ENCODE results near the gene ZNF496. TPM values are rescaled to one million over a fixed set of nuclear protein-coding genes. Genes with fewer than 3 reads are reported as not detected.

Gene ZNF496
- total and polyA plus RNA-seq, 9 of the 15 experiments (the other 6 are each of a cell fraction or from before 2014, with no cell fraction given): 4.3 to 54.0 (median 31.3) TPM

DNA sequence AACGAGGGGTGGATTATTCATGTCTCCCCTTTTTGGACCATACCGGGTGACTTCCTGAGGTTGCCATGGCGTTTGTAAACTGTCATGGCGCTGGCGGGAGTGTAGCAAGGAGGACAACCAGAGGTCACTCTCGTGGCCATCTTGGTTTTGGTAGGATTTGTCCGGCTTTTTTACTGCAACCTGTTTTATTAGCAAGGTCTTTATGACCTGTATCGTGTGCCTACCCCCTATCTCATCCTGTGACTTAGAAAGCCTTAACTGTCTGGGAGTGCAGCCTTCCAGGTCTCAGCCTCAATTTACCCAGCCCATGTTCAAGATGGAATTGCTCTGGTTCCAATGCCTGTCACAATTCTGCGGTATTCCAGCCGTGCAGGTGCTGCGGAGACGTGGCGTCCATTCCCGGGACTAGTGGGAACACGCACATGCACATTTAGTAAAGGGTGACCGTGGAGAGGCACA, 40.2 kb upstream of the ZNF496 start (continued):
- TF ChIP-seq, protein P1, sequence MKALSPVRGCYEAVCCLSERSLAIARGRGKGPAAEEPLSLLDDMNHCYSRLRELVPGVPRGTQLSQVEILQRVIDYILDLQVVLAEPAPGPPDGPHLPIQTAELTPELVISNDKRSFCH (CRISPR knock-in tag; IDR thresholded peaks at IDR 0.05): no peak
- TF ChIP-seq, protein P1 (tag; IDR thresholded peaks at IDR 0.05): peak; percentile 85
- no peak for TF ChIP-seq MCM7 (IDR thresholded peaks at IDR 0.05)
- TF ChIP-seq SPI1 (IDR thresholded peaks at IDR 0.05; ENCODE audit: borderline replicate concordance, low read depth, low read length): no peak
- TF ChIP-seq SRSF9 (IDR thresholded peaks at IDR 0.05; ENCODE audit: borderline replicate concordance, low read depth, low read length): no peak
- no peak for TF ChIP-seq HSF4 (CRISPR knock-in tag; IDR thresholded peaks at IDR 0.05; ENCODE audit: borderline replicate concordance)
- no peak for TF ChIP-seq ZNF79 (CRISPR knock-in tag; IDR thresholded peaks at IDR 0.05; ENCODE audit: low read depth)
- no peak for TF ChIP-seq NFIC (IDR thresholded peaks at IDR 0.05)
- TF ChIP-seq, protein P2, sequence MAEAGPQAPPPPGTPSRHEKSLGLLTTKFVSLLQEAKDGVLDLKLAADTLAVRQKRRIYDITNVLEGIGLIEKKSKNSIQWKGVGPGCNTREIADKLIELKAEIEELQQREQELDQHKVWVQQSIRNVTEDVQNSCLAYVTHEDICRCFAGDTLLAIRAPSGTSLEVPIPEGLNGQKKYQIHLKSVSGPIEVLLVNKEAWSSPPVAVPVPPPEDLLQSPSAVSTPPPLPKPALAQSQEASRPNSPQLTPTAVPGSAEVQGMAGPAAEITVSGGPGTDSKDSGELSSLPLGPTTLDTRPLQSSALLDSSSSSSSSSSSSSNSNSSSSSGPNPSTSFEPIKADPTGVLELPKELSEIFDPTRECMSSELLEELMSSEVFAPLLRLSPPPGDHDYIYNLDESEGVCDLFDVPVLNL (CRISPR knock-in tag; IDR thresholded peaks at IDR 0.05; ENCODE audit: low read depth): no peak
- TF ChIP-seq TAF7 (tag; IDR thresholded peaks at IDR 0.05): 0 out of 2 replicates have a peak, but pooled peaks have one; percentile 19
- TF ChIP-seq HMG20A (CRISPR knock-in tag; conservative IDR thresholded peaks at IDR 0.05): no peak
- peak; percentile 67; the same call in 1 of the 2 replicates for TF ChIP-seq ZNF668 (CRISPR knock-in tag; IDR thresholded peaks at IDR 0.05)
- no peak for TF ChIP-seq RBM14 (IDR thresholded peaks at IDR 0.05; ENCODE audit: borderline replicate concordance, insufficient read depth, low read depth, low read length)
- no peak for TF ChIP-seq NFXL1 (CRISPR knock-in tag; IDR thresholded peaks at IDR 0.05)
- TF ChIP-seq ZNF175 (CRISPR knock-in tag; IDR thresholded peaks at IDR 0.05; ENCODE audit: low read depth): peak; percentile 69
- TF ChIP-seq ZFPM2 (CRISPR knock-in tag; IDR thresholded peaks at IDR 0.05): no peak
- no peak for TF ChIP-seq POLR2AphosphoS2 (IDR thresholded peaks at IDR 0.05; ENCODE audit: low read length)
- TF ChIP-seq, protein P3, sequence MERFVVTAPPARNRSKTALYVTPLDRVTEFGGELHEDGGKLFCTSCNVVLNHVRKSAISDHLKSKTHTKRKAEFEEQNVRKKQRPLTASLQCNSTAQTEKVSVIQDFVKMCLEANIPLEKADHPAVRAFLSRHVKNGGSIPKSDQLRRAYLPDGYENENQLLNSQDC (CRISPR knock-in tag; IDR thresholded peaks at IDR 0.05): no peak
- no peak for TF ChIP-seq HOXB6 (CRISPR knock-in tag; IDR thresholded peaks at IDR 0.05; ENCODE audit: borderline replicate concordance)
- 0 out of 4 replicates have a peak, but pooled peaks of 1 of the 2 experiments have one; percentile 23 for TF ChIP-seq TEAD1 (CRISPR knock-in tag; IDR thresholded peaks at IDR 0.05)
- no peak for TF ChIP-seq LCOR (CRISPR knock-in tag; IDR thresholded peaks at IDR 0.05)
- TF ChIP-seq E2F3 (CRISPR knock-in tag; IDR thresholded peaks at IDR 0.05): no peak
- no peak for TF ChIP-seq SOX6 (IDR thresholded peaks at IDR 0.05)
- TF ChIP-seq BRF1 (IDR thresholded peaks at IDR 0.05; ENCODE audit: borderline replicate concordance, extremely low read depth, insufficient read length): no peak
- TF ChIP-seq, protein P4, sequence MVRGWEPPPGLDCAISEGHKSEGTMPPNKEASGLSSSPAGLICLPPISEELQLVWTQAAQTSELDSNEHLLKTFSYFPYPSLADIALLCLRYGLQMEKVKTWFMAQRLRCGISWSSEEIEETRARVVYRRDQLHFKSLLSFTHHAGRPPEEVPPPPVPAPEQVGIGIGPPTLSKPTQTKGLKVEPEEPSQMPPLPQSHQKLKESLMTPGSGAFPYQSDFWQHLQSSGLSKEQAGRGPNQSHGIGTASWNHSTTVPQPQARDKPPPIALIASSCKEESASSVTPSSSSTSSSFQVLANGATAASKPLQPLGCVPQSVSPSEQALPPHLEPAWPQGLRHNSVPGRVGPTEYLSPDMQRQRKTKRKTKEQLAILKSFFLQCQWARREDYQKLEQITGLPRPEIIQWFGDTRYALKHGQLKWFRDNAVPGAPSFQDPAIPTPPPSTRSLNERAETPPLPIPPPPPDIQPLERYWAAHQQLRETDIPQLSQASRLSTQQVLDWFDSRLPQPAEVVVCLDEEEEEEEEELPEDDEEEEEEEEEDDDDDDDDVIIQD (CRISPR knock-in tag; IDR thresholded peaks at IDR 0.05): 0 out of 2 replicates have a peak, but pooled peaks have one; percentile 22
